GM12891 (cell line): ENCODE results near the gene PACRGL.

ENCODE experiments used
- POLR2A ChIP-seq: IDR thresholded peaks from 2 replicates; pipeline ENCODE4 v1.6.1; 2011; ENCODE audit warnings: low read depth, low read length, control low read depth
- POLR2AphosphoS5 ChIP-seq: IDR thresholded peaks from 2 replicates; pipeline ENCODE4 v1.6.1; 2011; ENCODE audit warnings: low read depth, low read length, control low read depth

- TF ChIP-seq POLR2A, result no peak
- no peak for TF ChIP-seq POLR2AphosphoS5
Measured at GRCh38 chr4:20723463-20723862, 23.2 kb downstream of the PACRGL start.
